RWPE2 (cell line): ENCODE results near the gene DDX10.
"Not testable (repeated sequence)": the region's sequence is repeated elsewhere in the genome, so short reads cannot be mapped to it uniquely, and the experiment has no call there.

Experiments
- ATAC-seq: fragments of 200-7000 bp; cut with Tn5 transposase; 3 replicates; pipeline ENCODE4 v1.9.1; 2021; ENCODE audit warnings: low read depth
- DNase-seq: peaks from one replicate; pipeline ENCODE4 v3.0.0-alpha.2; 2020; ENCODE audit warnings: low spot score
- H3K27ac ChIP-seq: fragments of 450-650 bp; 2 replicates; pipeline ENCODE4 v1.5.1; 2017; ENCODE audit warnings: mild to moderate bottlenecking; ENCODE audit not compliant: poor library complexity, severe bottlenecking
- H3K27me3 ChIP-seq: fragments of 250-450 bp; sonication (Bioruptor Pico); 2 replicates; pipeline ENCODE4 v1.5.1; 2021; ENCODE audit warnings: mild to moderate bottlenecking, moderate library complexity; ENCODE audit not compliant: insufficient read depth, poor library complexity, severe bottlenecking
- H3K36me3 ChIP-seq: fragments of 250-450 bp; sonication (Bioruptor Pico); 2 replicates; pipeline ENCODE4 v1.5.1; 2020; ENCODE audit warnings: low read depth, mild to moderate bottlenecking, moderate library complexity
- H3K4me1 ChIP-seq: fragments of 250-450 bp; sonication (Bioruptor Pico); 2 replicates; pipeline ENCODE4 v1.5.1; 2021; ENCODE audit warnings: mild to moderate bottlenecking, moderate library complexity; ENCODE audit not compliant: insufficient read depth, poor library complexity, severe bottlenecking
- H3K4me3 ChIP-seq: fragments of 250-450 bp; sonication (Bioruptor Pico); 2 replicates; pipeline ENCODE4 v1.5.1; 2021; ENCODE audit warnings: mild to moderate bottlenecking, moderate library complexity; ENCODE audit not compliant: severe bottlenecking
- H3K9me3 ChIP-seq: fragments of 250-450 bp; sonication (Bioruptor Pico); 2 replicates; pipeline ENCODE4 v1.5.1; 2021; ENCODE audit warnings: mild to moderate bottlenecking, moderate library complexity; ENCODE audit not compliant: severe bottlenecking
- CTCF ChIP-seq: fragments of 450-650 bp; IDR thresholded peaks from one replicate; pipeline ENCODE4 v1.5.1; 2017; ENCODE audit warnings: mild to moderate bottlenecking, moderate library complexity; ENCODE audit not compliant: poor library complexity, severe bottlenecking

DDX10 gene

GRCh38 chr11:108647701-108648527 lies 17.0 kb upstream of the DDX10 start:
- no peak for DNase-seq
- peak; percentile 99 for ATAC-seq
- Histone ChIP-seq H3K9me3 (no peaks in the 10 kb centered on the region), H3K36me3 (no peaks in the 10 kb centered on the region), H3K27ac (no peak overlapping the region), H3K4me3 (no peak overlapping the region), H3K27me3 (no peaks in the 10 kb centered on the region), H3K4me1 (peaks cover 5% of the 10 kb centered on the region)
- peak; percentile 94 for TF ChIP-seq CTCF

GRCh38 chr11:108648528-108648885 lies 16.4 kb upstream of the DDX10 start:
- ATAC-seq (no peak), DNase-seq (no peak)
- Histone ChIP-seq H3K27ac (no peak overlapping the region), H3K27me3 (no peaks in the 10 kb centered on the region), H3K36me3 (no peaks in the 10 kb centered on the region), H3K4me3 (no peak overlapping the region), H3K9me3 (no peaks in the 10 kb centered on the region), H3K4me1 (peaks cover 5% of the 10 kb centered on the region)
- peak; percentile 76 for TF ChIP-seq CTCF

GRCh38 chr11:108654100-108654499 lies 10.8 kb upstream of the DDX10 start:
- not testable (repeated sequence) for H3K36me3 ChIP-seq, H3K27ac ChIP-seq, ATAC-seq, H3K27me3 ChIP-seq, H3K4me3 ChIP-seq, DNase-seq, H3K4me1 ChIP-seq, H3K9me3 ChIP-seq

GRCh38 chr11:108654994-108655631 lies 9.8 kb upstream of the DDX10 start:
- Histone ChIP-seq H3K4me3 (no peak overlapping the region), H3K27me3 (no peaks in the 10 kb centered on the region), H3K27ac (no peak overlapping the region), H3K36me3 (no peaks in the 10 kb centered on the region), H3K4me1 (no peaks in the 10 kb centered on the region), H3K9me3 (no peaks in the 10 kb centered on the region)
- DNase-seq (no peak), ATAC-seq (peak; percentile 71)
- peak; percentile 94 for TF ChIP-seq CTCF

GRCh38 chr11:108662700-108663099 lies 2.2 kb upstream of the DDX10 start:
- no peaks in the 10 kb centered on the region for H3K9me3 ChIP-seq
- ATAC-seq (no peak), DNase-seq (no peak)
- no peak for TF ChIP-seq CTCF
- H3K4me3 ChIP-seq = no peak overlapping the region
- H3K27me3 ChIP-seq = no peaks in the 10 kb centered on the region
- no peak overlapping the region for H3K27ac ChIP-seq
- H3K4me1 ChIP-seq = no peaks in the 10 kb centered on the region
- H3K36me3 ChIP-seq = no peaks in the 10 kb centered on the region
